GM23338 (cell line): ENCODE data around the gene GEMIN8. TPM values are rescaled to one million over a fixed set of nuclear protein-coding genes. Genes with fewer than 3 reads are reported as not detected.

Experiments
- ATAC-seq: fragments of 200-7000 bp; cut with Tn5 transposase; 3 replicates; pipeline ENCODE4 v1.9.1; 2020
- DNase-seq: peaks from one replicate; pipeline ENCODE4 v3.0.0-alpha.2; 2015; ENCODE audit warnings: low spot score
- H2AFZ ChIP-seq: fragments of 200-600 bp; sonication (generic); 2 replicates; pipeline ENCODE4 v1.8.0; 2016; ENCODE audit warnings: antibody characterized with exemption, mild to moderate bottlenecking, moderate library complexity
- H3F3A ChIP-seq: fragments of 200-600 bp; sonication (generic); replicated peaks from 2 replicates; pipeline ENCODE4 v1.8.0; 2017; ENCODE audit warnings: antibody characterized with exemption, mixed run types, low read depth
- H3K27ac ChIP-seq: fragments of 200-600 bp; sonication (generic); 2 replicates; pipeline ENCODE4 v1.6.1; 2016; ENCODE audit warnings: low read depth
- H3K27me3 ChIP-seq: fragments of 200-600 bp; sonication (generic); 2 replicates; pipeline ENCODE4 v1.8.0; 2016; ENCODE audit warnings: mild to moderate bottlenecking, mixed run types, moderate library complexity; ENCODE audit not compliant: insufficient read depth
- H3K36me3 ChIP-seq: fragments of 200-600 bp; sonication (generic); 2 replicates; pipeline ENCODE4 v1.8.0; 2016; ENCODE audit warnings: mild to moderate bottlenecking; ENCODE audit not compliant: insufficient read depth
- H3K4me1 ChIP-seq: fragments of 200-600 bp; sonication (generic); 2 replicates; pipeline ENCODE4 v1.8.0; 2016; ENCODE audit warnings: mild to moderate bottlenecking, moderate library complexity; ENCODE audit not compliant: insufficient read depth
- H3K4me2 ChIP-seq: fragments of 200-600 bp; sonication (generic); 2 replicates; pipeline ENCODE4 v1.7.1; 2017; ENCODE audit warnings: mixed run types
- H3K4me3 ChIP-seq: fragments of 200-600 bp; sonication (generic); 2 replicates; pipeline ENCODE4 v1.6.1; 2016; ENCODE audit warnings: mixed run types
- H3K79me2 ChIP-seq: fragments of 200-600 bp; sonication (generic); replicated peaks from 2 replicates; pipeline ENCODE4 v1.8.0; 2017; ENCODE audit warnings: mild to moderate bottlenecking; ENCODE audit not compliant: insufficient read depth
- H3K9me2 ChIP-seq: fragments of 200-600 bp; sonication (generic); 2 replicates; pipeline ENCODE4 v1.8.0; 2017; ENCODE audit not compliant: insufficient read depth
- H4K20me1 ChIP-seq: fragments of 200-600 bp; sonication (generic); replicated peaks from 2 replicates; pipeline ENCODE4 v1.8.0; 2017; ENCODE audit warnings: mild to moderate bottlenecking; ENCODE audit not compliant: insufficient read depth
- H3K27ac Mint-ChIP-seq: 2 replicates; pipeline ENCODE4 v1.8.0; 2020; ENCODE audit warnings: inconsistent platforms, mild to moderate bottlenecking, moderate library complexity, mixed read lengths
- H3K27me3 Mint-ChIP-seq: 3 replicates; pipeline ENCODE4 v1.8.0; 2022; ENCODE audit warnings: low read depth, mild to moderate bottlenecking, moderate library complexity, mixed read lengths, inconsistent platforms; ENCODE audit not compliant: insufficient read depth, poor library complexity
- H3K36me3 Mint-ChIP-seq: 3 replicates; pipeline ENCODE4 v1.8.0; 2021; ENCODE audit warnings: low read depth, mild to moderate bottlenecking, inconsistent platforms, moderate library complexity, mixed read lengths
- H3K4me1 Mint-ChIP-seq: 3 replicates; pipeline ENCODE4 v1.8.0; 2020; ENCODE audit warnings: mild to moderate bottlenecking, inconsistent platforms, mixed read lengths
- H3K4me3 Mint-ChIP-seq: 3 replicates; pipeline ENCODE4 v1.8.0; 2021; ENCODE audit warnings: moderate library complexity, mild to moderate bottlenecking, inconsistent platforms, mixed read lengths
- H3K9me3 Mint-ChIP-seq: 3 replicates; pipeline ENCODE4 v1.8.0; 2020; ENCODE audit warnings: moderate library complexity, mild to moderate bottlenecking, inconsistent platforms, mixed read lengths
- CREB1 ChIP-seq: fragments of 250-450 bp; sonication (Bioruptor Pico); IDR thresholded peaks from 2 replicates; pipeline ENCODE4 v1.5.0; 2020; ENCODE audit warnings: low read depth, mild to moderate bottlenecking, moderate library complexity
- CTCF ChIP-seq, 2 experiments: fragments of 200-600 bp in 1 of 2; sonication (generic) in 1 of 2; conservative IDR thresholded peaks; 2 replicates each; pipeline versions ENCODE4 v1.5.1 to v1.6.1; 2016 to 2017; ENCODE audit warnings: antibody characterized with exemption in 2 of 2, low read depth in 2 of 2, mild to moderate bottlenecking in 2 of 2, moderate library complexity in 1 of 2
- ETS1 ChIP-seq: IDR thresholded peaks from 2 replicates; pipeline ENCODE4 v1.6.1; 2016; ENCODE audit warnings: antibody characterized with exemption
- EZH2 ChIP-seq: fragments of 200-600 bp; sonication (generic); IDR thresholded peaks from one replicate; pipeline ENCODE4 v1.8.0; 2017; ENCODE audit warnings: antibody characterized with exemption, mild to moderate bottlenecking, low read depth; ENCODE audit not compliant: unreplicated experiment
- JUNB ChIP-seq: IDR thresholded peaks from one replicate; pipeline ENCODE4 v1.6.1; 2016; ENCODE audit warnings: antibody characterized with exemption; ENCODE audit not compliant: unreplicated experiment
- NANOG ChIP-seq: IDR thresholded peaks from 2 replicates; pipeline ENCODE4 v1.6.1; 2016; ENCODE audit warnings: antibody characterized with exemption, borderline replicate concordance
- POLR2AphosphoS5 ChIP-seq: IDR thresholded peaks from 2 replicates; pipeline ENCODE4 v1.6.1; 2016; ENCODE audit warnings: antibody characterized with exemption, low read depth
- REST ChIP-seq: IDR thresholded peaks from one replicate; pipeline ENCODE4 v1.6.1; 2018; ENCODE audit warnings: antibody characterized with exemption; ENCODE audit not compliant: unreplicated experiment
- STAT1 ChIP-seq: IDR thresholded peaks from one replicate; pipeline ENCODE4 v1.6.1; 2016; ENCODE audit warnings: antibody characterized with exemption; ENCODE audit not compliant: unreplicated experiment
- ZNF114 ChIP-seq: fragments of 250-450 bp; sonication (Bioruptor Pico); IDR thresholded peaks from 2 replicates; pipeline ENCODE4 v1.5.0; 2020; ENCODE audit warnings: mild to moderate bottlenecking, moderate library complexity
- ZNF331 ChIP-seq: fragments of 250-450 bp; sonication (Bioruptor Pico); IDR thresholded peaks from 2 replicates; pipeline ENCODE4 v1.5.0; 2020; ENCODE audit warnings: low read depth, mild to moderate bottlenecking, moderate library complexity
- polyA plus RNA-seq: library from polyadenylated mRNA; unstranded; fragments of >200 nt; fragmentation: Nextera tagmentation; extraction: Ambion mirVana; gene quantifications from 2 replicates; pipeline ENCODE4 v1.2.1, GENCODE V29; 2016
- total RNA-seq: library from RNA; depleted of rRNA; stranded (reverse); fragments of >200 nt; shearing (Covaris generic); gene quantifications from 2 replicates; pipeline ENCODE4 v1.2.3, GENCODE V29; 2014

The GEMIN8 gene
- total and polyA plus RNA-seq, 2 experiments from 2014 or later: 16.5 to 19.9 TPM

GRCh38 chrX:14032406-14032805 is 2.7 kb upstream of the GEMIN8 start:
- Histone ChIP-seq H4K20me1 (no peaks in the 10 kb centered on the region), H3K79me2 (peaks cover 12% of the 10 kb centered on the region; the same call in 1 of the 2 replicates), H3K27me3 (no peaks in the 10 kb centered on the region), H3K4me1 (peaks cover 17% of the 10 kb centered on the region), H3K4me2 (no peak overlapping the region), H3K36me3 (no peaks in the 10 kb centered on the region), H2AFZ (no peak overlapping the region), H3K9me2 (no peaks in the 10 kb centered on the region), H3K27ac (no peak overlapping the region), H3K4me3 (no peak overlapping the region), H3F3A (no peaks in the 10 kb centered on the region)
- Mint-ChIP-seq H3K9me3 (no peaks in the 10 kb centered on the region), H3K36me3 (no peaks in the 10 kb centered on the region), H3K4me3 (no peak overlapping the region), H3K27ac (no peak overlapping the region), H3K27me3 (peaks cover 2% of the 10 kb centered on the region), H3K4me1 (peaks cover 23% of the 10 kb centered on the region)
- ATAC-seq (peak; percentile 12; the same call in 1 of the 3 replicates), DNase-seq (peak; percentile 73)
- TF ChIP-seq CTCF (conservative IDR thresholded peaks at IDR 0.05; ENCODE audit: low read depth in 2 of 2) (peak; percentile 61 to 68), STAT1 (no peak), ZNF114 (CRISPR knock-in tag) (no peak), ZNF331 (no peak), NANOG (no peak), REST (no peak), CREB1 (CRISPR knock-in tag) (no peak)

- H3K27me3 Mint-ChIP-seq: peaks cover 2% of the 10 kb centered on the region
- H3K36me3 Mint-ChIP-seq: peaks cover 2% of the 10 kb centered on the region; the same call in 1 of the 3 replicates
- ATAC-seq: no peak
- no peak for DNase-seq
- peaks cover 22% of the 10 kb centered on the region for H3K79me2 ChIP-seq
- no peaks in the 10 kb centered on the region for H3K9me2 ChIP-seq
- H3K4me3 Mint-ChIP-seq: peak overlapping the region; percentile 91
- H3K27ac Mint-ChIP-seq: peak overlapping the region; percentile 97
- no peaks in the 10 kb centered on the region for H3K36me3 ChIP-seq
- H2AFZ ChIP-seq: no peak overlapping the region
- peaks cover 28% of the 10 kb centered on the region for H3K4me1 ChIP-seq
- H3K27ac ChIP-seq: peak overlapping the region; percentile 87
- peak overlapping the region; percentile 51 for H3K4me3 ChIP-seq
- H3K4me1 Mint-ChIP-seq: peaks cover 36% of the 10 kb centered on the region
- no peaks in the 10 kb centered on the region for H3K9me3 Mint-ChIP-seq
- no peaks in the 10 kb centered on the region for H3F3A ChIP-seq
- H3K27me3 ChIP-seq: no peaks in the 10 kb centered on the region
- peak overlapping the region; percentile 77 for H3K4me2 ChIP-seq
- H4K20me1 ChIP-seq: no peaks in the 10 kb centered on the region
- TF ChIP-seq JUNB: no peak
- TF ChIP-seq CREB1 (CRISPR knock-in tag): no peak
- TF ChIP-seq REST: no peak
- no peak for TF ChIP-seq NANOG
- TF ChIP-seq STAT1: no peak
- TF ChIP-seq EZH2: no peak
- no peak for TF ChIP-seq POLR2AphosphoS5
- no peak for TF ChIP-seq ETS1
- no peak for TF ChIP-seq CTCF (conservative IDR thresholded peaks at IDR 0.05; ENCODE audit: low read depth in 2 of 2)
- no peak for TF ChIP-seq ZNF114 (CRISPR knock-in tag)
Observed at GRCh38 chrX:14030174-14030530, 460 bp upstream of the GEMIN8 start.
